ENCODE measurements around the gene ARID1B. TPM values are rescaled to one million over a fixed set of nuclear protein-coding genes. Genes with fewer than 3 reads are reported as not detected.

Gene ARID1B
- total RNA-seq, 1 donor from 2014 or later: 43.4 TPM

DNA sequence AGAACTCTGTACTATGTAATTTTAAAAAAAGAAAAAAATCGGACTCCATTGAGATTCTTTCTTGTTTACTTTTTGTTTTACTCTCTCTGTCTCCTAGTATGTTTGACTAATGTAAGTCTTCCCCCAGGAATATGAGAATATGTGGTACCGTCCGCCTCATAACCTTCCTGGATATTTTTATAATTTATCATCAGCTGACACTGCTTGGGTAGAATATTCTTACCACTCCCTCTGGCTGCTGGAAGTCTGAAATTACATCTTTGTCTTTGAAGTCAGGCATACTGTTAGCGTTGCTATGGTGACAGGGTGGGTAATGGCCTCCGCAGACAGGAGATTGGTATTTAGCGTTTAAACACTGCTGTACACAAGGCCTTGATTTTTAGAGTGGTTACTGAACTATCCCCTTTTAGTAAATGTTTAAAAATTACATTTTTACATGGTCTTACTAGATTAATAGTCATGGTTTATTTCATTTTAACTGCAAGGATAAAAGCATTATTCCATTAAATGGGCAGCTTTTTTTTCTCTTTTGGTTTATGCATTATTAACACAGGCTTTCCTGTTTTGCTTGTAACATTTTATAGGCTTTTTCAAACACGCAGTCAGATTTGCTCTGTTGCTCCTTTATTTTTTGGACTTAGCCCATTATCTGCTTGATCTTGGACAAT is 176.4 kb downstream of the ARID1B start:
- Histone ChIP-seq H3K9me3 (replicated peaks) (no peaks in the 10 kb centered on the region), H3K27me3 (ENCODE audit: low read depth) (no peaks in the 10 kb centered on the region), H3K27ac (replicated peaks) (peak overlapping the region; percentile 83), H3K36me3 (no peaks in the 10 kb centered on the region), H3K4me1 (peaks cover 94% of the 10 kb centered on the region), H3K4me3 (peak overlapping the region; percentile 42)
- no peak for DNase-seq
- intact Hi-C loops (cut with micrococcal nuclease): loop anchor here (10.0 kb wide), 1 partner anchor 169 kb away; no protein-coding TSS in a partner anchor
- TF ChIP-seq, protein P1, sequence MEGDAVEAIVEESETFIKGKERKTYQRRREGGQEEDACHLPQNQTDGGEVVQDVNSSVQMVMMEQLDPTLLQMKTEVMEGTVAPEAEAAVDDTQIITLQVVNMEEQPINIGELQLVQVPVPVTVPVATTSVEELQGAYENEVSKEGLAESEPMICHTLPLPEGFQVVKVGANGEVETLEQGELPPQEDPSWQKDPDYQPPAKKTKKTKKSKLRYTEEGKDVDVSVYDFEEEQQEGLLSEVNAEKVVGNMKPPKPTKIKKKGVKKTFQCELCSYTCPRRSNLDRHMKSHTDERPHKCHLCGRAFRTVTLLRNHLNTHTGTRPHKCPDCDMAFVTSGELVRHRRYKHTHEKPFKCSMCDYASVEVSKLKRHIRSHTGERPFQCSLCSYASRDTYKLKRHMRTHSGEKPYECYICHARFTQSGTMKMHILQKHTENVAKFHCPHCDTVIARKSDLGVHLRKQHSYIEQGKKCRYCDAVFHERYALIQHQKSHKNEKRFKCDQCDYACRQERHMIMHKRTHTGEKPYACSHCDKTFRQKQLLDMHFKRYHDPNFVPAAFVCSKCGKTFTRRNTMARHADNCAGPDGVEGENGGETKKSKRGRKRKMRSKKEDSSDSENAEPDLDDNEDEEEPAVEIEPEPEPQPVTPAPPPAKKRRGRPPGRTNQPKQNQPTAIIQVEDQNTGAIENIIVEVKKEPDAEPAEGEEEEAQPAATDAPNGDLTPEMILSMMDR (IDR thresholded peaks at IDR 0.05; ENCODE audit: borderline replicate concordance): peak; percentile 63

DNA sequence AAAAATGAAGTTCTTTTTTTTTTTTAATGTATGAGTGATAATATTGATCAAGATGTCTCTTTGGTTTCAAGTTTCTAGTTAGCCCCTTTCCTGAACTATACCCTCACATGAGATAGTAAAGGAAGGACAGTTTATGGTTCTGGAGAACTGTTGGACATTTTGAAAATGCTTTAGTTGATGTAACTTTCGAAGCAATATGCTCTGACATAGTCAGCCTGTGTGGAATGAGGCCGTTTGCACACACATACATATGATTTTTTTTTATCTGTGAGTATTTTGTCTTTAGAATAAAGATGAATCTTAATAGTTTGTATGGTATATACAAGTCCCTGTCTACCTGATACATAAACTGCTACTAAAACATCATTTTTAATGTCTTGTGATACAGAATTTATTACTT is 177.0 kb downstream of the ARID1B start:
- Histone ChIP-seq H3K4me3 (no peak overlapping the region), H3K27ac (replicated peaks) (peak overlapping the region; percentile 83), H3K27me3 (ENCODE audit: low read depth) (no peaks in the 10 kb centered on the region), H3K4me1 (peaks cover 89% of the 10 kb centered on the region), H3K9me3 (replicated peaks) (no peaks in the 10 kb centered on the region), H3K36me3 (no peaks in the 10 kb centered on the region)
- TF ChIP-seq, protein P1 (IDR thresholded peaks at IDR 0.05; ENCODE audit: borderline replicate concordance): no peak
- DNase-seq: no peak
- intact Hi-C loops (cut with micrococcal nuclease): loop anchor here (10.0 kb wide), 1 partner anchor 169 kb away; no protein-coding TSS in a partner anchor

DNA sequence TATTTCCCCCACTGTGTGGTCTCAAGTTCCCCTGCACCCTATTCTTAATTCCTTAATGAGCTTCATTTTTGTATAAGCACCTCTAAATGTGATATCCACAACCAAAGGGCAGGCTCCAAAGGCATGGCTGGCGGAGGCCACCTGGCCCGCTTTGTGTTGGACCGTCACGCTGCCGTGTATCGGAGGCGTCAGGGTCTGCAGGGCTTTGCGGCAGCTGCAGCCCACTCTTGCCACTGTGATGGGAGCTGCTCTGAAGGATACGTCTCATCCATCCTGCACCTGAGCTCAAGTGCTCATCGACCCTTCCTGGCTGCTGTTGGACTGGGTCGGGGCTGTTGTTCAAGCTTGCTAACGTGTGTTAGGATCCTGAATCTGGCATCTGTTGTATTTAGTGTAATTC is 177.6 kb downstream of the ARID1B start:
- TF ChIP-seq, protein P1 (IDR thresholded peaks at IDR 0.05; ENCODE audit: borderline replicate concordance): no peak
- DNase-seq: no peak
- Histone ChIP-seq H3K36me3 (no peaks in the 10 kb centered on the region), H3K4me3 (no peak overlapping the region), H3K9me3 (replicated peaks) (no peaks in the 10 kb centered on the region), H3K27me3 (ENCODE audit: low read depth) (no peaks in the 10 kb centered on the region), H3K4me1 (peaks cover 86% of the 10 kb centered on the region), H3K27ac (replicated peaks) (peak overlapping the region; percentile 83)
- intact Hi-C loops (cut with micrococcal nuclease): loop anchor here (10.0 kb wide), 1 partner anchor 170 kb away; no protein-coding TSS in a partner anchor

DNA sequence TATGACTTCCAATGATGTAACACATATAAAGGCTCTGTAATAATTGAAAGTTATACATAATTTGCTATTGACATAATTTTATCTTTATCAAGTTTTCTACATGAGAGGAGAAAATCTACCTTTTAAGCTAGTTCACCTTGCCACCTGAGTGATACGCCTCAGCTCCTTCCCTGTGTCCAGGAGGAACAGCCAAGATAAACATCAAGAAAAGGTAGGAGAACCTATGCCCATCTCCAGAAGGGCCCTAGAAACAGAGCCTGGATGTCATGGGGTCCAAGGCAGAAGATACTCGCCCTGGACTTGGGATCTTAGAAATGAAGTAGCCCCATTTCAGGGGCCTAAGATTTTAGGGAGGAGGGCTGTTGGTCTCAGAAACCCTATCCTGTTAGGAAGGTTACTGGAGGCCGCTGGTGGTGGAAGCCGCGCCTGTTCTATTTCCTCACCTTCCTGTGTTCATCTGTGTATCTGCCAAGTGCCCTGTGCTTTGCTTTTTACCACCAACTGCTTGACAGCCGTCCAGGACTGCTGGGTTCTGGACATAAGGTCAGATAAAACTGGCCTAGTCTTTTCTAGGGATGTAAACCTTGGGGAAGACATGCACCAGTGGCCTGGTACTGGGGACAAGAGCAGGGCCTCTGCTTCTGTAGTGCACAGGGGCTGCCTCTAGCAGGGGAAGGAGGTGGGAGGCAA is 178.5 kb downstream of the ARID1B start:
- Histone ChIP-seq H3K27ac (replicated peaks) (peak overlapping the region; percentile 83), H3K27me3 (ENCODE audit: low read depth) (no peaks in the 10 kb centered on the region), H3K4me1 (peaks cover 78% of the 10 kb centered on the region), H3K4me3 (peak overlapping the region; percentile 17), H3K9me3 (replicated peaks) (no peaks in the 10 kb centered on the region), H3K36me3 (no peaks in the 10 kb centered on the region)
- intact Hi-C loops (cut with micrococcal nuclease): loop anchor here (10.0 kb wide), 1 partner anchor 171 kb away; no protein-coding TSS in a partner anchor
- TF ChIP-seq, protein P1 (IDR thresholded peaks at IDR 0.05; ENCODE audit: borderline replicate concordance): no peak
- peak; percentile 69 for DNase-seq

DNA sequence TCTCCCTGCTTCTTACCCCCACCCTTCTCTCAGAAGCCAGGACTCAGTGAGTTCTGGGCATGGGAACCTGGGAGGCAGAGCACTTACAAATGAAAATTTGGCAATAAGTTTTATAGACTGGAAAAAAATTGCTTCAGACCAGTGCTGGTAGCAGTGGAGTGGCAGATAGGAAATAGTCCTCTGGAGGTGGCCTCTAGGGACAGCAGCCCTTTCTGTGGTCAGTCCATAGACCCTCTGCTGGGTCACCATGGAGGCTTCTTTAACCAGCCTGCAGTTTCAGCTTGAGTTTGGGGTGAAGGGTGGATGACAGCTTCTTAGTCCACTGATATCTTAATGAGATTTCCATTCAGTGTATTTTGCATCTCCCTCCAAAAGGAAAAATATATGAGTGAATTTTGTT is 179.1 kb downstream of the ARID1B start:
- intact Hi-C loops (cut with micrococcal nuclease): loop anchor here (10.0 kb wide), 1 partner anchor 171 kb away; no protein-coding TSS in a partner anchor
- no peaks in the 10 kb centered on the region for H3K36me3 ChIP-seq
- H3K27me3 ChIP-seq (ENCODE audit: low read depth): no peaks in the 10 kb centered on the region
- H3K9me3 ChIP-seq (replicated peaks): no peaks in the 10 kb centered on the region
- peak overlapping the region; percentile 83 for H3K27ac ChIP-seq (replicated peaks)
- DNase-seq: no peak
- H3K4me3 ChIP-seq: no peak overlapping the region
- H3K4me1 ChIP-seq: peaks cover 71% of the 10 kb centered on the region
- TF ChIP-seq, protein P1 (IDR thresholded peaks at IDR 0.05; ENCODE audit: borderline replicate concordance): no peak
